ENCODE data around the gene NDUFAF7.

- TF ChIP-seq EP300 (IDR thresholded peaks at IDR 0.05; ENCODE audit: borderline replicate concordance in 1 of 2, low read depth in 1 of 2, low read length in 1 of 2) = no peak
- no peak for TF ChIP-seq CTCF (IDR thresholded peaks at IDR 0.05)
- TF ChIP-seq POLR2AphosphoS5 (IDR thresholded peaks at IDR 0.05; ENCODE audit: low read depth, low read length) = no peak
- no peak for TF ChIP-seq TAF1 (IDR thresholded peaks at IDR 0.05; ENCODE audit: borderline replicate concordance, low read depth, low read length)
- no peak for TF ChIP-seq TEAD4 (IDR thresholded peaks at IDR 0.05; ENCODE audit: borderline replicate concordance, insufficient read depth)
- TF ChIP-seq MAX (IDR thresholded peaks at IDR 0.05; ENCODE audit: low read depth) = no peak
- no peak for TF ChIP-seq REST (IDR thresholded peaks at IDR 0.05; ENCODE audit: low read depth, low read length)
Measured at GRCh38 chr2:37205689-37206341, 25.6 kb upstream of the NDUFAF7 start.

Data from SK-N-SH (cell line).